ENCODE results near the gene AQP4. TPM values are rescaled to one million over a fixed set of nuclear protein-coding genes. Genes with fewer than 3 reads are reported as not detected.

Gene AQP4
- total RNA-seq, 1 experiment from 2014 or later: 0.27 TPM

- CTCF ChIA-PET: no interaction called here
- H3K9me3 Mint-ChIP-seq (ENCODE audit: unreplicated experiment): peaks cover 9% of the 10 kb centered on the region
Observed at GRCh38 chr18:26819046-26819445, 46.5 kb downstream of the AQP4 start.

DNA sequence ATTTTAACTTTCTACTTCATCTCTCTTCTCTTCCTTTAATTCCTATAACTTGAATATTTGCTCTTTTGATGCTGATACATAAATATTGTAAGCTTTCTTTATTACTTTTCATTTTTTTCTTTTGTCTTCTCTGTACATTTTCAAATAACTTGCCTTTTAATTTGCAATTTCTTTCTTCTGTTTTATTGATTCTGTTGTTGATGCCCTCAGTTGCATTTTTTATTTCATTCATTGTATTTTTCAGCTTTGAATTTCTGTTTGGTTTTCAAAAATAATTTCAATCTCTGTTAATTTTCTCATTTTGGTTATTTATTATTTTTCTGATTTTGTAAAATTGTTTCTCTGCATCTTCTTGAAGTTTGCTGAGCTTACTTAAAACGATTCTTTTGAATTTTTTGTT is 47.0 kb downstream of the AQP4 start:
- TF ChIP-seq, protein P1, sequence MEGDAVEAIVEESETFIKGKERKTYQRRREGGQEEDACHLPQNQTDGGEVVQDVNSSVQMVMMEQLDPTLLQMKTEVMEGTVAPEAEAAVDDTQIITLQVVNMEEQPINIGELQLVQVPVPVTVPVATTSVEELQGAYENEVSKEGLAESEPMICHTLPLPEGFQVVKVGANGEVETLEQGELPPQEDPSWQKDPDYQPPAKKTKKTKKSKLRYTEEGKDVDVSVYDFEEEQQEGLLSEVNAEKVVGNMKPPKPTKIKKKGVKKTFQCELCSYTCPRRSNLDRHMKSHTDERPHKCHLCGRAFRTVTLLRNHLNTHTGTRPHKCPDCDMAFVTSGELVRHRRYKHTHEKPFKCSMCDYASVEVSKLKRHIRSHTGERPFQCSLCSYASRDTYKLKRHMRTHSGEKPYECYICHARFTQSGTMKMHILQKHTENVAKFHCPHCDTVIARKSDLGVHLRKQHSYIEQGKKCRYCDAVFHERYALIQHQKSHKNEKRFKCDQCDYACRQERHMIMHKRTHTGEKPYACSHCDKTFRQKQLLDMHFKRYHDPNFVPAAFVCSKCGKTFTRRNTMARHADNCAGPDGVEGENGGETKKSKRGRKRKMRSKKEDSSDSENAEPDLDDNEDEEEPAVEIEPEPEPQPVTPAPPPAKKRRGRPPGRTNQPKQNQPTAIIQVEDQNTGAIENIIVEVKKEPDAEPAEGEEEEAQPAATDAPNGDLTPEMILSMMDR (IDR thresholded peaks at IDR 0.05; ENCODE audit: insufficient read depth in 1 of 2, low read depth in 1 of 2, low read length in 1 of 2, severe bottlenecking in 1 of 2, unreplicated experiment in 1 of 2): no peak
- CTCF ChIA-PET: no interaction called here
- no peak for DNase-seq
- no peaks in the 10 kb centered on the region for H3K27me3 ChIP-seq (replicated peaks; ENCODE audit: control insufficient read depth, insufficient read depth, low read length)
- no peak overlapping the region for H3K4me3 ChIP-seq (ENCODE audit: low read depth, low read length)
- Mint-ChIP-seq H3K36me3 (ENCODE audit: insufficient read depth, unreplicated experiment) (no peaks in the 10 kb centered on the region), H3K27me3 (ENCODE audit: insufficient read depth, unreplicated experiment) (no peaks in the 10 kb centered on the region), H3K4me1 (ENCODE audit: low read depth, unreplicated experiment) (no peaks in the 10 kb centered on the region), H3K4me3 (ENCODE audit: unreplicated experiment) (no peak overlapping the region), H3K9me3 (ENCODE audit: unreplicated experiment) (peaks cover 9% of the 10 kb centered on the region), H3K27ac (ENCODE audit: unreplicated experiment) (no peak overlapping the region)
- no TSS peak for BruUV-seq (replicated peaks)
- H3K9me3 ChIP-seq: no peaks in the 10 kb centered on the region
- intact Hi-C loops (cut with micrococcal nuclease; ENCODE audit: unreplicated experiment): no loop called here
- no peaks in the 10 kb centered on the region for H3K36me3 ChIP-seq (ENCODE audit: control insufficient read depth, insufficient read depth, low read length)
- H3K4me1 ChIP-seq: no peaks in the 10 kb centered on the region
- POLR2A ChIA-PET: no interaction called here

More at GRCh38 chr18:26819046-26819445, 46.5 kb downstream of the AQP4 start:
- POLR2A ChIA-PET: no interaction called here
- no peak for DNase-seq
- TF ChIP-seq, protein P1 (IDR thresholded peaks at IDR 0.05; ENCODE audit: insufficient read depth in 1 of 2, low read depth in 1 of 2, low read length in 1 of 2, severe bottlenecking in 1 of 2, unreplicated experiment in 1 of 2): no peak
- no peaks in the 10 kb centered on the region for H3K36me3 Mint-ChIP-seq (ENCODE audit: insufficient read depth, unreplicated experiment)
- Histone ChIP-seq H3K4me1 (no peaks in the 10 kb centered on the region), H3K9me3 (no peaks in the 10 kb centered on the region), H3K27me3 (replicated peaks; ENCODE audit: control insufficient read depth, insufficient read depth, low read length) (no peaks in the 10 kb centered on the region), H3K36me3 (ENCODE audit: control insufficient read depth, insufficient read depth, low read length) (no peaks in the 10 kb centered on the region), H3K4me3 (ENCODE audit: low read depth, low read length) (no peak overlapping the region)
- no peak overlapping the region for H3K4me3 Mint-ChIP-seq (ENCODE audit: unreplicated experiment)
- H3K4me1 Mint-ChIP-seq (ENCODE audit: low read depth, unreplicated experiment): no peaks in the 10 kb centered on the region
- H3K27me3 Mint-ChIP-seq (ENCODE audit: insufficient read depth, unreplicated experiment): no peaks in the 10 kb centered on the region
- H3K27ac Mint-ChIP-seq (ENCODE audit: unreplicated experiment): no peak overlapping the region
- intact Hi-C loops (cut with micrococcal nuclease; ENCODE audit: unreplicated experiment): no loop called here
- BruUV-seq (replicated peaks): no TSS peak

DNA sequence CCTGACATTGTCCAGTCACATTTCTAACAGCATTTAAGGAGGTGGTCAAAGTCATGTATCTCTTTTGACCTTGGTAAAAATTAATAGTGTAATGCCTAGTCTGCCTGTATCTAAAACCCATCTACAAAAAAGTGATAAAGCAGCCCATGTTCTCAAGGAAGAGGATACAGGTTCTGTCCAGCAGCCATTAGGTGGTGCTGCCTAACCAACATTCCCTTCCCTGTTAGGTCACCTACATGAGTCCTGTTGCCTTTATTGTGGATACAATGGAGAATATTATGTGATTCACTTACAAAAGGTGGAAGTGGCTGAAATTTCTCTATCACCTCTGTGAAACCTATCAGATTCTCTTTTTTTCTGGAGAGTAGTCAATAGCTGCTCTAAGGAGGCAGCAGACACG is 52.5 kb downstream of the AQP4 start:
- peaks cover under 1% of the 10 kb centered on the region for H3K9me3 Mint-ChIP-seq (ENCODE audit: unreplicated experiment)
- BruUV-seq (replicated peaks): no TSS peak
- no peaks in the 10 kb centered on the region for H3K4me1 Mint-ChIP-seq (ENCODE audit: low read depth, unreplicated experiment)
- no peaks in the 10 kb centered on the region for H3K27me3 ChIP-seq (replicated peaks; ENCODE audit: control insufficient read depth, insufficient read depth, low read length)
- no peaks in the 10 kb centered on the region for H3K36me3 ChIP-seq (ENCODE audit: control insufficient read depth, insufficient read depth, low read length)
- no peak overlapping the region for H3K4me3 Mint-ChIP-seq (ENCODE audit: unreplicated experiment)
- CTCF ChIA-PET: no interaction called here
- H3K36me3 Mint-ChIP-seq (ENCODE audit: insufficient read depth, unreplicated experiment): no peaks in the 10 kb centered on the region
- no peaks in the 10 kb centered on the region for H3K9me3 ChIP-seq
- peaks cover 10% of the 10 kb centered on the region for H3K27me3 Mint-ChIP-seq (ENCODE audit: insufficient read depth, unreplicated experiment)
- TF ChIP-seq, protein P1 (IDR thresholded peaks at IDR 0.05; ENCODE audit: insufficient read depth in 1 of 2, low read depth in 1 of 2, low read length in 1 of 2, severe bottlenecking in 1 of 2, unreplicated experiment in 1 of 2): peak in 1 of 2 experiments; percentile 51
- POLR2A ChIA-PET: no interaction called here
- DNase-seq: peak; percentile 33 to 39
- no peak overlapping the region for H3K27ac Mint-ChIP-seq (ENCODE audit: unreplicated experiment)
- no peak overlapping the region for H3K4me3 ChIP-seq (ENCODE audit: low read depth, low read length)
- intact Hi-C loops (cut with micrococcal nuclease; ENCODE audit: unreplicated experiment): loop anchor here (1.0 to 5.0 kb wide), 2 partner anchors 189 to 485 kb away; no protein-coding TSS in a partner anchor
- no peaks in the 10 kb centered on the region for H3K4me1 ChIP-seq
